GM12878 (cell line): ENCODE data around the gene ELL. TPM values are rescaled to one million over a fixed set of nuclear protein-coding genes. Genes with fewer than 3 reads are reported as not detected.

Experiments used
- BCL11A ChIP-seq: IDR thresholded peaks from 2 replicates; pipeline ENCODE4 v1.6.1; 2011; ENCODE audit warnings: low read depth, low read length
- CEBPB ChIP-seq, 2 experiments: fragments of 150-350 bp in 1 of 2; IDR thresholded peaks; 2 replicates each; pipeline ENCODE4 v1.6.1; 2012 to 2014; ENCODE audit warnings: low read depth in 2 of 2, low read length in 2 of 2, borderline replicate concordance in 1 of 2, inconsistent platforms in 1 of 2
- CREM ChIP-seq: IDR thresholded peaks from 2 replicates; pipeline ENCODE4 v1.6.1; 2014; ENCODE audit warnings: antibody characterized with exemption, low read depth
- EP300 ChIP-seq, 2 experiments: fragments of 150-350 bp in 1 of 2; IDR thresholded peaks; 2 replicates each; pipeline ENCODE4 v1.6.1; 2011 to 2012; ENCODE audit warnings: low read depth in 2 of 2, low read length in 2 of 2, borderline replicate concordance in 1 of 2, improper control_type of control experiment in 1 of 2, inconsistent platforms in 1 of 2; ENCODE audit not compliant: control insufficient read depth in 1 of 2
- JUND ChIP-seq: IDR thresholded peaks from 2 replicates; pipeline ENCODE4 v1.6.1; 2012; ENCODE audit warnings: low read depth, mild to moderate bottlenecking, low read length, improper control_type of control experiment, moderate library complexity
- KAT2A ChIP-seq: conservative IDR thresholded peaks from 2 replicates; pipeline ENCODE4 v1.6.1; 2011; ENCODE audit warnings: low read depth, low read length; ENCODE audit not compliant: control insufficient read depth
- LARP7 ChIP-seq: fragments of 450-650 bp; IDR thresholded peaks from 2 replicates; pipeline ENCODE4 v1.6.1; 2017; ENCODE audit warnings: mild to moderate bottlenecking
- MTA2 ChIP-seq: fragments of 450-650 bp; IDR thresholded peaks from 2 replicates; pipeline ENCODE4 v1.6.1; 2016; ENCODE audit warnings: low read depth, mild to moderate bottlenecking, moderate library complexity
- NFXL1 ChIP-seq: fragments of 450-650 bp; IDR thresholded peaks from 2 replicates; pipeline ENCODE4 v1.6.1; 2017; ENCODE audit warnings: antibody characterized with exemption, mild to moderate bottlenecking, borderline replicate concordance
- NR2F1 ChIP-seq: fragments of 450-650 bp; conservative IDR thresholded peaks from 2 replicates; pipeline ENCODE4 v1.6.1; 2017; ENCODE audit warnings: mild to moderate bottlenecking
- NRF1 ChIP-seq: conservative IDR thresholded peaks from 2 replicates; pipeline ENCODE4 v1.6.1; 2011; ENCODE audit warnings: mild to moderate bottlenecking, low read depth, low read length, improper control_type of control experiment
- PBX3 ChIP-seq: IDR thresholded peaks from 2 replicates; pipeline ENCODE4 v1.6.1; 2011; ENCODE audit warnings: mild to moderate bottlenecking, low read depth, low read length, moderate library complexity; ENCODE audit not compliant: insufficient replicate concordance
- PML ChIP-seq: IDR thresholded peaks from 2 replicates; pipeline ENCODE4 v1.6.1; 2012; ENCODE audit warnings: low read length, inconsistent platforms
- RAD51 ChIP-seq: fragments of 450-650 bp; IDR thresholded peaks from 2 replicates; pipeline ENCODE4 v1.6.1; 2016; ENCODE audit warnings: moderate library complexity, mild to moderate bottlenecking, inconsistent platforms
- SIN3A ChIP-seq: IDR thresholded peaks from 2 replicates; pipeline ENCODE4 v1.6.1; 2012; ENCODE audit warnings: low read depth, low read length, improper control_type of control experiment
- SREBF1 ChIP-seq: IDR thresholded peaks from 2 replicates; pipeline ENCODE4 v1.6.1; 2012; ENCODE audit warnings: mild to moderate bottlenecking, low read length
- SRF ChIP-seq, 2 experiments: IDR thresholded peaks; 2 replicates each; pipeline ENCODE4 v1.6.1; 2011; ENCODE audit warnings: low read depth in 2 of 2, low read length in 2 of 2, mild to moderate bottlenecking in 1 of 2, moderate library complexity in 1 of 2
- STAT1 ChIP-seq: fragments of 450-650 bp; conservative IDR thresholded peaks from 2 replicates; pipeline ENCODE4 v1.6.1; 2014; ENCODE audit warnings: antibody characterized with exemption, mild to moderate bottlenecking
- TBL1XR1 ChIP-seq: IDR thresholded peaks from 2 replicates; pipeline ENCODE4 v1.6.1; 2012; ENCODE audit warnings: low read depth, low read length, improper control_type of control experiment
- ZBTB4 ChIP-seq: fragments of 450-650 bp; formaldehyde crosslinking; IDR thresholded peaks from 2 replicates; pipeline ENCODE4 v1.4.0; 2022; ENCODE audit warnings: mild to moderate bottlenecking, moderate library complexity
- ZZZ3 ChIP-seq: IDR thresholded peaks from 2 replicates; pipeline ENCODE4 v1.6.1; 2011; ENCODE audit warnings: low read depth; ENCODE audit not compliant: control insufficient read depth, insufficient read length
- polyA plus RNA-seq, 11 experiments: library from polyadenylated mRNA; depleted of rRNA in 4 of 11; unstranded in 6 of 11; stranded (reverse) in 5 of 11; fragments of >200 nt; fragmentation: Nextera tagmentation in 4 of 11; fragmentation: Illumina TruSeq in 1 of 11; extraction: Ambion mirVana in 4 of 11; extraction: Trizol in 1 of 11; gene quantifications; 1 replicate in 1 of 11; 2 replicates in 10 of 11; pipeline versions ENCODE4 v1.2.1 to v1.2.3, GENCODE V29; 2011 to 2016; ENCODE audit warnings: inconsistent platforms in 2 of 11, missing spikeins in 2 of 11, low read depth in 1 of 11
- total RNA-seq, 4 experiments: library from RNA; depleted of rRNA in 3 of 4; stranded (reverse); fragments of >200 nt in 3 of 4; fragmentation: Illumina TruSeq in 1 of 4; extraction: Trizol in 1 of 4; gene quantifications; 2 replicates each; pipeline versions ENCODE4 v1.2.1 to v1.2.3, GENCODE V29; 2013 to 2021

The ELL gene
- total and polyA plus RNA-seq, 10 of the 15 experiments (the other 5 are each of a cell fraction or from before 2014, with no cell fraction given), result 0.91 to 25.0 (median 9.1) TPM

- TF ChIP-seq ZZZ3, result no peak
- peak; percentile 69 for TF ChIP-seq SREBF1
- TF ChIP-seq CEBPB (IDR thresholded peaks at IDR 0.05; ENCODE audit: borderline replicate concordance in 1 of 2, low read depth in 2 of 2, low read length in 2 of 2), result no peak
- TF ChIP-seq JUND, result peak; percentile 47; the same call in 1 of the 2 replicates
- TF ChIP-seq EP300 (IDR thresholded peaks at IDR 0.05; ENCODE audit: borderline replicate concordance in 1 of 2, control insufficient read depth in 1 of 2, low read depth in 2 of 2, low read length in 2 of 2), result no peak; a peak in 1 of 4 replicates
- no peak for TF ChIP-seq KAT2A
- 0 out of 2 replicates have a peak, but pooled peaks have one; percentile 24 for TF ChIP-seq NR2F1
- TF ChIP-seq LARP7, result no peak
- TF ChIP-seq CREM, result peak; percentile 72
- TF ChIP-seq TBL1XR1, result 0 out of 2 replicates have a peak, but pooled peaks have one; percentile 4
- TF ChIP-seq SIN3A, result 0 out of 2 replicates have a peak, but pooled peaks have one; percentile 43
- TF ChIP-seq PML, result no peak
- peak; percentile 48; the same call in 1 of the 2 replicates for TF ChIP-seq RAD51
- TF ChIP-seq ZBTB4 (CRISPR knock-in tag), result no peak
- peak; percentile 64 for TF ChIP-seq PBX3
- TF ChIP-seq MTA2, result peak; percentile 18; the same call in 1 of the 2 replicates
- TF ChIP-seq STAT1, result peak; percentile 87; the same call in 1 of the 2 replicates
- TF ChIP-seq NFXL1, result no peak
- TF ChIP-seq SRF (IDR thresholded peaks at IDR 0.05; ENCODE audit: low read depth in 2 of 2, low read length in 2 of 2), result peak in 1 of 2 experiments; percentile 74; a peak in 3 of 4 replicates
- no peak for TF ChIP-seq BCL11A
- TF ChIP-seq NRF1, result peak; percentile 35; the same call in 1 of the 2 replicates
These were observed 423 bp upstream of the ELL start (continued) for GRCh38 chr19:18522124-18522861.
